Peyer's patch (tissue), 4 donors: ENCODE results near the gene BHLHE40. TPM values are rescaled to one million over a fixed set of nuclear protein-coding genes. Genes with fewer than 3 reads are reported as not detected.

Experiments used
- DNase-seq, 3 donors: peaks; one replicate each; pipeline ENCODE4 v3.0.0-alpha.2; 2017 to 2019
- H3K27ac ChIP-seq, 4 donors: fragments of 200-600 bp; sonication (generic); one replicate each; pipeline ENCODE4 v1.5.1; 2016 to 2019
- H3K27me3 ChIP-seq, 2 donors: fragments of 200-600 bp; sonication (generic); one replicate each; pipeline ENCODE4 v1.5.1; 2019
- H3K36me3 ChIP-seq, 3 donors: fragments of 200-600 bp; sonication (generic); one replicate each; pipeline ENCODE4 v1.5.1; 2016 to 2019
- H3K4me1 ChIP-seq, 4 donors: fragments of 200-600 bp; sonication (generic); one replicate each; pipeline ENCODE4 v1.5.1; 2016 to 2019
- H3K4me3 ChIP-seq, 4 donors: fragments of 200-600 bp; sonication (generic); 1 replicate in 3 of 4; 2 replicates in 1 of 4; pipeline ENCODE4 v1.5.1; 2016 to 2019; ENCODE audit warnings: mild to moderate bottlenecking in 1 of 4
- H3K9me3 ChIP-seq, 4 donors: fragments of 200-600 bp; sonication (generic); one replicate each; pipeline ENCODE4 v1.5.1; 2016 to 2019; ENCODE audit warnings: mild to moderate bottlenecking in 1 of 4
- POLR2A ChIP-seq, 2 donors: fragments of 450-650 bp; IDR thresholded peaks; one replicate each; pipeline ENCODE4 v1.5.1; 2017; ENCODE audit warnings: antibody characterized with exemption in 2 of 2, mild to moderate bottlenecking in 2 of 2, moderate library complexity in 2 of 2
- total RNA-seq, 4 donors: library from RNA; depleted of rRNA; stranded (reverse); fragments of >200 nt; gene quantifications; one replicate each; pipeline ENCODE4 v1.1.0, GENCODE V29; 2016
- TF ChIP-seq, protein P1 (sequence below), 6 experiments: fragments of 450-650 bp in 4 of 6; fragments of 200-600 bp in 2 of 6; sonication (generic) in 1 of 6; IDR thresholded peaks; one replicate each; pipeline ENCODE4 v1.5.1; 2017 to 2019; ENCODE audit warnings: antibody characterized with exemption in 6 of 6, mild to moderate bottlenecking in 3 of 6, moderate library complexity in 1 of 6

Gene BHLHE40
- total RNA-seq, 4 donors from 2014 or later = 20.3 to 78.4 (median 44.3) TPM

GRCh38 chr3:4972652-4973643, 6.3 kb upstream of the BHLHE40 start:
- no peak for TF ChIP-seq POLR2A (IDR thresholded peaks at IDR 0.05)
- TF ChIP-seq, protein P1, sequence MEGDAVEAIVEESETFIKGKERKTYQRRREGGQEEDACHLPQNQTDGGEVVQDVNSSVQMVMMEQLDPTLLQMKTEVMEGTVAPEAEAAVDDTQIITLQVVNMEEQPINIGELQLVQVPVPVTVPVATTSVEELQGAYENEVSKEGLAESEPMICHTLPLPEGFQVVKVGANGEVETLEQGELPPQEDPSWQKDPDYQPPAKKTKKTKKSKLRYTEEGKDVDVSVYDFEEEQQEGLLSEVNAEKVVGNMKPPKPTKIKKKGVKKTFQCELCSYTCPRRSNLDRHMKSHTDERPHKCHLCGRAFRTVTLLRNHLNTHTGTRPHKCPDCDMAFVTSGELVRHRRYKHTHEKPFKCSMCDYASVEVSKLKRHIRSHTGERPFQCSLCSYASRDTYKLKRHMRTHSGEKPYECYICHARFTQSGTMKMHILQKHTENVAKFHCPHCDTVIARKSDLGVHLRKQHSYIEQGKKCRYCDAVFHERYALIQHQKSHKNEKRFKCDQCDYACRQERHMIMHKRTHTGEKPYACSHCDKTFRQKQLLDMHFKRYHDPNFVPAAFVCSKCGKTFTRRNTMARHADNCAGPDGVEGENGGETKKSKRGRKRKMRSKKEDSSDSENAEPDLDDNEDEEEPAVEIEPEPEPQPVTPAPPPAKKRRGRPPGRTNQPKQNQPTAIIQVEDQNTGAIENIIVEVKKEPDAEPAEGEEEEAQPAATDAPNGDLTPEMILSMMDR (IDR thresholded peaks at IDR 0.05) = no peak
- Histone ChIP-seq H3K9me3 (no peaks in the 10 kb centered on the region), H3K4me1 (peaks cover 0 to 12% (median 2%) of the 10 kb centered on the region in 4 donors), H3K36me3 (no peaks in the 10 kb centered on the region), H3K27ac (peak overlapping the region in 1 of 4 donors; percentile 53), H3K4me3 (no peak overlapping the region), H3K27me3 (no peaks in the 10 kb centered on the region)
- DNase-seq = no peak

DNA sequence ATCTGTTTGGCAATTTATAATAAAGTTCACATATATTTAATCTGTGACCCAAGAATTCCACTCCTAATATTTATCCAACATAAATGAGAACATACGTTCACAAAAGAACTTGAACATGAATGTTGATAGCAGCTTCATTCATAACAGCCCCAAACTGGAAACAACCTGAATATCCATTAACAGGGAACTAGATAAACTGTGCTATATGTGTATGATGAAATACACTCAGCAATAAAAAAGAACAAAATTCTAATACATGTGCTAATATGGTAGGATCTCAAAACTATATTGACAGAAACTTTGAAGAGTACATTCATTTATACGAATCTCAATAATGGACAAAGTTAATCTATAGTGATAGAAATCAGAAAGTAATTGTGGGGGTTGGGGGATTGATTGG, 5.1 kb upstream of the BHLHE40 start:
- H3K4me1 ChIP-seq = peaks cover 0 to 12% (median 2%) of the 10 kb centered on the region in 4 donors
- H3K4me3 ChIP-seq = no peak overlapping the region
- no peak overlapping the region for H3K27ac ChIP-seq
- no peaks in the 10 kb centered on the region for H3K36me3 ChIP-seq
- H3K27me3 ChIP-seq = no peaks in the 10 kb centered on the region
- TF ChIP-seq, protein P1 (IDR thresholded peaks at IDR 0.05) = no peak
- no peak for TF ChIP-seq POLR2A (IDR thresholded peaks at IDR 0.05)
- DNase-seq = no peak
- H3K9me3 ChIP-seq = no peaks in the 10 kb centered on the region

DNA sequence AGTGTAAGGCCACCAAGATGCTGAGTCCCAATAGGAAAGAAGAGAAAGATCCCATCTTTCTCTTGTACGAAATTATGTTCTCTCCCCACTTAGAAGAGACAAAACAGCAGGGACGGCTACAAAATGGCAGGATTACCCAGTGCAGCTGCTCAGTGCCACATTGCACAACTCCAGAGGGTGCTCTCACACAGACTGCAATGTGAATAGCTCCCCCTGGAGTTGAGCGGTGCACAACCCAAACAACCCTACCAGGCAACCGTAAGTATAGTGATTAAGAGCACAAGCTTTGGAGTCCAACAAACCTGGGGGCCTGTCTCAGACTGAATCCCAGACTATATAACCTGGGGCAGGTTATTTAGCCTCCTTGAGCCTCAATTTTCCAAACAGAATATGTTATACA, 3.1 kb upstream of the BHLHE40 start:
- no peaks in the 10 kb centered on the region for H3K36me3 ChIP-seq
- no peak overlapping the region for H3K4me3 ChIP-seq
- no peaks in the 10 kb centered on the region for H3K27me3 ChIP-seq
- peaks cover 0 to 12% (median 2%) of the 10 kb centered on the region in 4 donors for H3K4me1 ChIP-seq
- no peaks in the 10 kb centered on the region for H3K9me3 ChIP-seq
- DNase-seq = peak in 1 of 3 donors; percentile 73
- peak overlapping the region; percentile 95 to 100 (median 99) for H3K27ac ChIP-seq
- TF ChIP-seq, protein P1 (IDR thresholded peaks at IDR 0.05) = peak in 5 of 6 experiments; percentile 21 to 64 (median 60)
- no peak for TF ChIP-seq POLR2A (IDR thresholded peaks at IDR 0.05)

- peak overlapping the region; percentile 95 to 100 (median 99) for H3K27ac ChIP-seq
- H3K4me1 ChIP-seq = peaks cover 0 to 17% (median 2%) of the 10 kb centered on the region in 4 donors
- no peaks in the 10 kb centered on the region for H3K36me3 ChIP-seq
- peak; percentile 79 to 89 (median 81) for DNase-seq
- no peaks in the 10 kb centered on the region for H3K9me3 ChIP-seq
- H3K27me3 ChIP-seq = no peaks in the 10 kb centered on the region
- TF ChIP-seq POLR2A (IDR thresholded peaks at IDR 0.05) = peak; percentile 42 to 54
- TF ChIP-seq, protein P1 (IDR thresholded peaks at IDR 0.05) = peak in 2 of 6 experiments; percentile 1 to 18
- peak overlapping the region; percentile 75 to 97 (median 90) for H3K4me3 ChIP-seq
These were observed 2.0 kb upstream of the BHLHE40 start for GRCh38 chr3:4977001-4977852.

DNA sequence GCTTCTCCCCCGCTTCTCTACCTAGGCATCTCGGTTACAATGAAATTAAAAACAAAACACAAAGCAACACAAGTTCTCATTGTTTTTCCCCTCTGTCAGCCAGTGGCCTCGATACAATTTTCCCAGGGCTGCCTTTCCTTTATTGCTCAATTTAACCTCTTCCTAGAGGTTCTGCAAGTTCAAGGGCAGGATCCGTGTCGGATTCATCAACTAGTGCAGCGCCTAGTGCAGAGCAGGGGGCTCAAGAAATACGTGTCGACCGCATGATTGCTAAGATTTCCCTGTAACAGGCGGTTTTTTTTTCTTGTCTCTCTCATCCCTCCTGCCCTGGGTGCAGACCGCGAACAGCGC, 1.4 kb upstream of the BHLHE40 start:
- peaks cover 0 to 2% (median 0%) of the 10 kb centered on the region in 3 donors for H3K36me3 ChIP-seq
- no peaks in the 10 kb centered on the region for H3K9me3 ChIP-seq
- no peaks in the 10 kb centered on the region for H3K27me3 ChIP-seq
- TF ChIP-seq POLR2A (IDR thresholded peaks at IDR 0.05) = no peak
- TF ChIP-seq, protein P1 (IDR thresholded peaks at IDR 0.05) = no peak
- peak overlapping the region; percentile 95 to 100 (median 99) for H3K27ac ChIP-seq
- peaks cover 0 to 23% (median 2%) of the 10 kb centered on the region in 4 donors for H3K4me1 ChIP-seq
- no peak for DNase-seq
- peak overlapping the region; percentile 75 to 97 (median 90) for H3K4me3 ChIP-seq
